MCF 10A (cell line): Measurements from ENCODE around the gene HECTD4. TPM values are rescaled to one million over a fixed set of nuclear protein-coding genes. Genes with fewer than 3 reads are reported as not detected.

Experiments
- BruUV-seq: library from RNA; stranded (reverse); fragments of 400-500 nt; replicated peaks from 2 replicates; lab custom pipeline; 2021; lab: Mats Ljungman, UMichigan
- CTCF ChIA-PET: fragments of 300-600 bp; sonication (Branson Sonifier 250); formaldehyde crosslinking; extraction: SDS; loops from one replicate; lab custom pipeline; 2021; ENCODE audit warnings: antibody characterized with exemption, inconsistent platforms; lab: Yijun Ruan, JAX
- POLR2A ChIA-PET: fragments of 300-600, 350-650 bp; sonication (Branson Sonifier 250); formaldehyde crosslinking; extraction: SDS; loops from one replicate; lab custom pipeline; 2020; ENCODE audit warnings: antibody characterized with exemption, inconsistent platforms; lab: Yijun Ruan, JAX
- DNase-seq: peaks from one replicate; pipeline ENCODE4 v3.0.0-alpha.2; 2018; ENCODE audit not compliant: unreplicated experiment
- H3K27ac Mint-ChIP-seq: one replicate; pipeline ENCODE4 v1.8.0; 2022; ENCODE audit warnings: mild to moderate bottlenecking, low read depth, mixed read lengths; ENCODE audit not compliant: unreplicated experiment
- H3K27me3 Mint-ChIP-seq: one replicate; pipeline ENCODE4 v1.8.0; 2022; ENCODE audit warnings: mixed read lengths; ENCODE audit not compliant: insufficient read depth, unreplicated experiment
- H3K36me3 Mint-ChIP-seq: one replicate; pipeline ENCODE4 v1.8.0; 2022; ENCODE audit warnings: mild to moderate bottlenecking, moderate library complexity, mixed read lengths; ENCODE audit not compliant: insufficient read depth, unreplicated experiment
- H3K4me1 Mint-ChIP-seq: one replicate; pipeline ENCODE4 v1.8.0; 2022; ENCODE audit warnings: mixed read lengths; ENCODE audit not compliant: insufficient read depth, unreplicated experiment
- H3K4me3 Mint-ChIP-seq: one replicate; pipeline ENCODE4 v1.8.0; 2022; ENCODE audit warnings: mild to moderate bottlenecking, moderate library complexity, mixed read lengths; ENCODE audit not compliant: unreplicated experiment
- H3K9me3 Mint-ChIP-seq: one replicate; pipeline ENCODE4 v1.8.0; 2022; ENCODE audit warnings: mixed read lengths; ENCODE audit not compliant: unreplicated experiment
- CTCF ChIP-seq: fragments of 200-600 bp; IDR thresholded peaks from one replicate; pipeline ENCODE4 v1.8.0; 2022; ENCODE audit warnings: antibody characterized with exemption, mild to moderate bottlenecking; ENCODE audit not compliant: unreplicated experiment
- intact Hi-C: fragments of 100-400 bp; cut with micrococcal nuclease; formaldehyde crosslinking; loops from 2 replicates; pipeline ENCODE4 v1.14.1; 2022
- total RNA-seq: library from RNA; stranded (reverse); gene quantifications from 2 replicates; pipeline ENCODE4 v1.2.3, GENCODE V29; 2022

HECTD4 gene
- total RNA-seq, 1 experiment from 2014 or later = 35.2 TPM

GRCh38 chr12:112299704-112300103 lies 82.5 kb downstream of the HECTD4 start:
- no peaks in the 10 kb centered on the region for H3K27me3 Mint-ChIP-seq
- H3K36me3 Mint-ChIP-seq = peaks cover 6% of the 10 kb centered on the region
- ChIA-PET CTCF (no interaction called here), POLR2A (interaction anchor here (0.5 kb wide), 1 partner anchor 18 kb away, joined by 3 read pairs; no protein-coding TSS in a partner anchor)
- no peak overlapping the region for H3K27ac Mint-ChIP-seq
- intact Hi-C loops = no loop called here
- H3K9me3 Mint-ChIP-seq = no peaks in the 10 kb centered on the region
- no peaks in the 10 kb centered on the region for H3K4me1 Mint-ChIP-seq
- BruUV-seq = no TSS peak
- DNase-seq = no peak
- no peak for TF ChIP-seq CTCF
- H3K4me3 Mint-ChIP-seq = no peak overlapping the region

GRCh38 chr12:112297188-112297587 lies 85.0 kb downstream of the HECTD4 start:
- ChIA-PET POLR2A (no interaction called here), CTCF (no interaction called here)
- H3K27ac Mint-ChIP-seq = no peak overlapping the region
- intact Hi-C loops = no loop called here
- TF ChIP-seq CTCF = no peak
- BruUV-seq = no TSS peak
- no peaks in the 10 kb centered on the region for H3K27me3 Mint-ChIP-seq
- H3K9me3 Mint-ChIP-seq = no peaks in the 10 kb centered on the region
- H3K36me3 Mint-ChIP-seq = peaks cover 14% of the 10 kb centered on the region
- no peak for DNase-seq
- H3K4me1 Mint-ChIP-seq = peaks cover 3% of the 10 kb centered on the region
- no peak overlapping the region for H3K4me3 Mint-ChIP-seq

DNA sequence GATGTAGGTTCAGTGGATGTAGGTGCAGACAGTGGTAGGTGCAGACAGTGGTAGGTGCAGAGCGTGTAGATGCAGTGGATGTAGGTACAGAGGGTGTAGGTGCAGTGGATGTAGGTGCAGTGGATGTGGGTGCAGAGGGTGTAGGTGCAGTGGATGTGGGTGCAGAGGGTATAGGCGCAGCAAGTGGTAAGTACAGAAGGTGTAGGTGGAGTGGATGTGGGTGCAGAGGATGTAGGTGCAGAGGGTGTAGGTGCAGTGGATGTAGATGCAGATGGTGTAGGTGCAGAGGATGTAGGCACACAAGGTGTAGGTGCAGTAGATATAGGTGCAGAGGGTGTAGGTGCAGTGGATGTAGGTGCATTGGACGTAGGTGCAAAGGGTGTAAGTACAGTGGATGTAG lies 86.0 kb downstream of the HECTD4 start:
- no peak for TF ChIP-seq CTCF

DNA sequence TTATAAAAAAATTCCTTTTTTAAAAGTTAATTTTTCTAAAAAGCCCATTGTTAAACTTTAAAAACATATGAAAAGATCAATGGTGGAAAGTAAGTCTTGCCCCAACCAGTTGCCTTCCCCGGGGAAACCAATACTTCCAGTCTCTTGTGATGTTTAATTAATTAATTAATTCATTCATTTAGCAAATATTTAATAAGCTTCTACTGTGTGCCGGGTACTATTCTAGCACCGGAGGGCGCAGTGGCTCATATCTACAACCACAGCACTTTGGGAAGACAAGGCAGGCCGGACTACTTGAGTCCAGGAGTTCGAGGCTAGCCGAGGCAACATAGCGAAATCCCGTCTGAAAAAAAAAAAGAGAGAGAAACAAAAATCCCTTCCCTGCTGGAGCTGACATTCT lies 87.4 kb downstream of the HECTD4 start:
- BruUV-seq = no TSS peak
- Mint-ChIP-seq H3K4me1 (peaks cover 5% of the 10 kb centered on the region), H3K27ac (no peak overlapping the region), H3K27me3 (no peaks in the 10 kb centered on the region), H3K36me3 (peaks cover 16% of the 10 kb centered on the region), H3K9me3 (no peaks in the 10 kb centered on the region), H3K4me3 (no peak overlapping the region)
- intact Hi-C loops = loop anchor here (1.0 kb wide), 1 partner anchor 93 kb away; no protein-coding TSS in a partner anchor
- CTCF ChIA-PET = interaction anchor here (1.0 to 1.3 kb wide), 2 partner anchors 93 to 97 kb away, joined by 4 read pairs; no protein-coding TSS in a partner anchor
- peak; percentile 13 for DNase-seq
- POLR2A ChIA-PET = interaction anchor here (0.6 kb wide), 1 partner anchor 24 kb away, joined by 3 read pairs; no protein-coding TSS in a partner anchor
- TF ChIP-seq CTCF = no peak

More for the DNA sequence above, 86.0 kb downstream of the HECTD4 start:
- Mint-ChIP-seq H3K27me3 (no peaks in the 10 kb centered on the region), H3K27ac (no peak overlapping the region), H3K4me1 (peaks cover 5% of the 10 kb centered on the region), H3K4me3 (no peak overlapping the region), H3K36me3 (peaks cover 16% of the 10 kb centered on the region), H3K9me3 (no peaks in the 10 kb centered on the region)
- no peak for DNase-seq
- BruUV-seq = no TSS peak
- POLR2A ChIA-PET = no interaction called here
- intact Hi-C loops = no loop called here
- CTCF ChIA-PET = no interaction called here
